Stimulated activated naive CD8-positive, alpha-beta T cell treated with anti-CD3 and anti-CD28 coated beads, Interleukin-15, Interleukin-2, amounts not matched to agents 100 ng/mL and 50 ng/mL, for 24 hours (primary cell): ENCODE results near the gene COL8A2.

Experiments
- H3K27ac Mint-ChIP-seq: one replicate; pipeline ENCODE4 v1.8.0; 2021; ENCODE audit warnings: mild to moderate bottlenecking, mixed read lengths
- H3K27me3 Mint-ChIP-seq: one replicate; pipeline ENCODE4 v1.8.0; 2021; ENCODE audit warnings: mixed read lengths
- H3K36me3 Mint-ChIP-seq: one replicate; pipeline ENCODE4 v1.8.0; 2021; ENCODE audit warnings: low read depth, mixed read lengths
- H3K4me1 Mint-ChIP-seq: one replicate; pipeline ENCODE4 v1.8.0; 2021; ENCODE audit warnings: low read depth, mixed read lengths
- H3K4me3 Mint-ChIP-seq: one replicate; pipeline ENCODE4 v1.8.0; 2021; ENCODE audit warnings: mild to moderate bottlenecking, mixed read lengths
- H3K9me3 Mint-ChIP-seq: one replicate; pipeline ENCODE4 v1.8.0; 2021; ENCODE audit warnings: mixed read lengths

Gene COL8A2

DNA sequence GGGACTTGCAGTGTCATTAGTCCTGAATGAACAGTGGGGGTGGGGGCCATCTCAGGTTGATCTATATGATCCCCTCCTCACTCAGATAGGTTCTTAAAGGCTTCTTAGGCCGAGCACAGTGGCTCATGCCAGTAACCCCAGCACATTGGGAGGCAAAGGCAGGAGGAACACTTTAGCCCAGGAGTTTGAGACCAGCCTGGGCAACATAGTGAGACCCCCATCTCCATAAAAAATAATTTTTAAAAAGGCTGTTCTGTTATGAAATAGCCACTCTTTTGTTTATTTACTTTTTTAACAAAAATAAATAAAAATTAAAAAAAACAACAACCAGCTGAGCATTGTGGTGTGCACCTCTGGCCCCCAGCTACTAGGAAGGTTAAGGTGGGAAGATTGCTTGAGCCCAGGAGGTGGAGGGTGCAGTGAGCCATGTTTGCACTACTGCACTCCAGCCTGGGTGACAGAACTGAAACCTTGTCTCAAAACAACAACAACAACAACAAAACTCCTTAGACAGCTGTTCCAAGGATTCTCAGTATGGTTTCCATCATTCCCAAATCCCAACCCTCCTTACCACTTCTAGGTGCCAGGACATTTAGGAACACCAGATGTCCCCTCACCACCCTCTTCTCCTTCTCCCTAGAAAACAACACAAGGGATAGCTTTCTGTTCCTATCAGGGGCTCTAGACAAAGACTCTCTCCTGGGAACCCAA lies 26.3 kb upstream of the COL8A2 start:
- Mint-ChIP-seq H3K9me3 (no peaks in the 10 kb centered on the region), H3K36me3 (peaks cover 11% of the 10 kb centered on the region), H3K27ac (peak overlapping the region; percentile 97), H3K4me1 (peaks cover 74% of the 10 kb centered on the region), H3K27me3 (no peaks in the 10 kb centered on the region), H3K4me3 (peak overlapping the region; percentile 97)

DNA sequence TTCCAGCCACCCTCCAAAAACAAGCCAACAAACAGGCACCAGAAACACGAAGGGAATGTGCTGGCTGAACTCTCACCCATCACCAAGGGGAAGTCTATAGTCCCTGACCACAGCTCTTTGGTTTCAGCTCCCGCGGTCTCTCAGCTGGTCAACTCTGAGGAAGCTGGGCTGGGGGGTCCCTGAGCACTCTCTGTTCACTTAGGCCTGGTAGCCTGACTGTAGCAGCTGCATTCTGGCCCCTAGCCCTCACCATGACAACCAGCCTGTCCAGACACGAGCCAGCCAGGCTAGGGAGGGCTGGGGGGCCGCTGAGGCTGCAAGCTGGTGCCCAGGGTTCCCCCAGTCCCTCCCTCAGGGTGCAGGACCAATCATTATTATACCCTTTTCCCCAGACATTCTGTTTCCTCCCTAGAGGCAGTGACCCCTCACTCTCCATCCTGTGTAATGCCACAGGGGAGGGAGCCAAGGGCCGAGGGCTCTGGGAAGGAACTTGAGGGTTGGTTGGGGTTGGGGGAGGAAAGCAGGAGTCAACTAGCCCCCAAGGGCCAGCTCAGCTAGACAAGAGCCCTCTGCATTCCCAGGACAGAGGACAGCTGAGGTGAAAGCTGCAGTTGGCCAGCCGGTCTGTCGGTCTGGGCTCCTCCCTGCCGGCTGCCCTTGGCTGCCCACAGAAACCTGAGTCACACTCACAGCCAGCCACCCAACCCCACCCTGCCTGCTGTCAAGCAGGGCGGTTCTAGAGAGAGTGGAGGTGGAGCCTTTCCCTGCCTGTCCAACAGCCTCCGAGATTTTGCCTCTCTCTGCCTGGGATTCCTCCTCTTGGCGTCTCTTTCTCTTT lies 25.5 kb upstream of the COL8A2 start:
- peaks cover 11% of the 10 kb centered on the region for H3K36me3 Mint-ChIP-seq
- H3K4me1 Mint-ChIP-seq = peaks cover 74% of the 10 kb centered on the region
- H3K27ac Mint-ChIP-seq = peak overlapping the region; percentile 97
- H3K4me3 Mint-ChIP-seq = peak overlapping the region; percentile 97
- H3K27me3 Mint-ChIP-seq = no peaks in the 10 kb centered on the region
- no peaks in the 10 kb centered on the region for H3K9me3 Mint-ChIP-seq

DNA sequence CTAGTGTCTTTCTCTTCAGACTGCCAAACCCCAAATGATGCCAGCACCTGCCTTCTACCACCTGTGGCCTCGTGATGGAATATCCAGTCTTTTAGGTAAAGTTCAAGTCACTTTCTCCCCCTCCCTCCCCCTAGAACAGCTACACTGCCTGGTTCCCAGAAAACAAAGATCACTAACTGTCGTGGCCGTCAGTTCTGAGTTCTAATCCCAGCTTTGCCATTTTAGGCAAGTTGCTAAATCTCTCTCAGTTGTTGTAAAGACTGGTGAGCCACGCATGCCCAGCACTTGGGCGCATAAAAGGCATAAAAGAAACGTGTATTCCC lies 24.9 kb upstream of the COL8A2 start:
- peak overlapping the region; percentile 97 for H3K27ac Mint-ChIP-seq
- H3K4me1 Mint-ChIP-seq = peaks cover 74% of the 10 kb centered on the region
- H3K9me3 Mint-ChIP-seq = no peaks in the 10 kb centered on the region
- H3K4me3 Mint-ChIP-seq = peak overlapping the region; percentile 97
- H3K27me3 Mint-ChIP-seq = no peaks in the 10 kb centered on the region
- H3K36me3 Mint-ChIP-seq = peaks cover 11% of the 10 kb centered on the region

DNA sequence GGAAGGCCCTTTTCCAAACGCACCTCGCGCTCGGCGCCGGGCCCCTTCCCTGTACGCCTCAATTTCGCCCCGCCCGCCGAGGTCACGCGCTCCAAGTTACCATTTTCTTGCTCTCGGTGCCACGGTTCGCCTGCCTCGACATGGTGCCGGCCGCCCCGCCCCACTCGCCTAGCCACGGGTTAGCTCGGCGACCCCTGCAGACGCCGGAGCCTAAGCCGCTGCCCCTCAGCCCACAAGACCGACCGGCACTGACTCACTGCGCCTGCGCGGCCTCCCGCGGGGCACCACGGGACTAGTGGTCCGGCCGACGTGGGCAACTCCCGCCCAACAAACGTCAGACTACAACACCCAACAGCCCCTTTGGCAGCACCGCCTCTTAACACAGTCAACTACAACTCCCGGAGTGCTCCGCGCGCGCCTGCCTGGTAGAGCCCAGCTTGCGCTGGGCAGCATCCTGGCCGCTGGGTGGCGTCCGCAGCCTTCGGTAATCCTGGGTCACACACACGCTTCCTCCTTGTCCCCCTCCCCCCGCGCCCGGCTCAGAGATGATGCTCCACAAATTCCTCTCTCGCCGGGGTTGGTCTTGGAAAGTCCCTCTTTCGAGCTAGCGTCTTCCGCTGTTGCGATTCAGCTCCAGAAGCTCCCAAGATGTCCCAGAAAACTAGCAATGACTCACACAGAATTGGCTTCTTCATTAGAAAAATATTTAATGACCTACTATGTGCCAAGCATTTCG lies 24.4 kb upstream of the COL8A2 start, which contains the start of gene TRAPPC3:
Gene TRAPPC3 (minus strand): TSS at position 250 of the 736 bp plus-strand sequence. CDS start 108 bp downstream, at position 142.
- no peaks in the 10 kb centered on the region for H3K9me3 Mint-ChIP-seq
- H3K27ac Mint-ChIP-seq = peak within 1 kb of the TSS; percentile 97
- peaks cover 11% of the 10 kb centered on the region for H3K36me3 Mint-ChIP-seq
- H3K4me1 Mint-ChIP-seq = peaks cover 72% of the 10 kb centered on the region
- H3K4me3 Mint-ChIP-seq = peak within 1 kb of the TSS; percentile 97
- no peaks in the 10 kb centered on the region for H3K27me3 Mint-ChIP-seq

- no peaks in the 10 kb centered on the region for H3K27me3 Mint-ChIP-seq
- no peaks in the 10 kb centered on the region for H3K9me3 Mint-ChIP-seq
- peaks cover 69% of the 10 kb centered on the region for H3K4me1 Mint-ChIP-seq
- peak overlapping the region; percentile 97 for H3K4me3 Mint-ChIP-seq
- peak overlapping the region; percentile 97 for H3K27ac Mint-ChIP-seq
- H3K36me3 Mint-ChIP-seq = peaks cover 11% of the 10 kb centered on the region
Measured at GRCh38 chr1:36148821-36149236, 23.8 kb upstream of the COL8A2 start.

DNA sequence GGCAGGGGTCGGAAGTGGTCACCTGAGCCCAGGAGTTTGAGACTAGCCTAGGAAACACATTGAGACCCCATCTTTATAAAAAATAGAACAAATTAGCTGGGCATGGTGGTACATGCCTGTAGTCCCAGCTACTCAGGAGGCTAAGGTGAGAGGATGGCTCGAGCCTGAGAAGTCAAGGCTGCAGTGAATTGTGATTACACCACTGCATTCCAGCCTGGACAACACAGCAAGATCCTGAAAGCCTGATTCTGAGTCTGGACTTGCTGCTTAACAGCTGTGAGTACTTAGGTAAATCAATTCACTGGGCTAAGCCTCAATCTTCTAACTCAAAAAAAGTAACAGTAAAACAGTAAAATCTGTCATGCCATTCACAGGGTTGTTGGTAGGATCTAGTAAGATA lies 19.4 kb upstream of the COL8A2 start:
- H3K4me1 Mint-ChIP-seq = peaks cover 59% of the 10 kb centered on the region

GRCh38 chr1:36143424-36143823 lies 18.4 kb upstream of the COL8A2 start:
- H3K4me1 Mint-ChIP-seq = peaks cover 50% of the 10 kb centered on the region
- H3K4me3 Mint-ChIP-seq = no peak overlapping the region
- no peak overlapping the region for H3K27ac Mint-ChIP-seq
- peaks cover 35% of the 10 kb centered on the region for H3K36me3 Mint-ChIP-seq
- H3K27me3 Mint-ChIP-seq = no peaks in the 10 kb centered on the region
- H3K9me3 Mint-ChIP-seq = no peaks in the 10 kb centered on the region

More for the DNA sequence above, 19.4 kb upstream of the COL8A2 start:
- Mint-ChIP-seq H3K9me3 (no peaks in the 10 kb centered on the region), H3K27ac (no peak overlapping the region), H3K4me3 (no peak overlapping the region), H3K36me3 (peaks cover 29% of the 10 kb centered on the region), H3K27me3 (no peaks in the 10 kb centered on the region)

GRCh38 chr1:36142121-36142520 lies 17.1 kb upstream of the COL8A2 start:
- no peak overlapping the region for H3K27ac Mint-ChIP-seq
- H3K27me3 Mint-ChIP-seq = no peaks in the 10 kb centered on the region
- no peak overlapping the region for H3K4me3 Mint-ChIP-seq
- H3K36me3 Mint-ChIP-seq = peaks cover 35% of the 10 kb centered on the region
- H3K4me1 Mint-ChIP-seq = peaks cover 41% of the 10 kb centered on the region
- no peaks in the 10 kb centered on the region for H3K9me3 Mint-ChIP-seq

GRCh38 chr1:36139521-36139920 lies 14.5 kb upstream of the COL8A2 start:
- no peaks in the 10 kb centered on the region for H3K9me3 Mint-ChIP-seq
- H3K4me3 Mint-ChIP-seq = no peak overlapping the region
- no peak overlapping the region for H3K27ac Mint-ChIP-seq
- H3K27me3 Mint-ChIP-seq = no peaks in the 10 kb centered on the region
- H3K4me1 Mint-ChIP-seq = peaks cover 37% of the 10 kb centered on the region
- peaks cover 30% of the 10 kb centered on the region for H3K36me3 Mint-ChIP-seq

GRCh38 chr1:36137776-36138175 lies 12.8 kb upstream of the COL8A2 start:
- Mint-ChIP-seq H3K4me1 (peaks cover 27% of the 10 kb centered on the region), H3K9me3 (no peaks in the 10 kb centered on the region), H3K36me3 (peaks cover 30% of the 10 kb centered on the region)

DNA sequence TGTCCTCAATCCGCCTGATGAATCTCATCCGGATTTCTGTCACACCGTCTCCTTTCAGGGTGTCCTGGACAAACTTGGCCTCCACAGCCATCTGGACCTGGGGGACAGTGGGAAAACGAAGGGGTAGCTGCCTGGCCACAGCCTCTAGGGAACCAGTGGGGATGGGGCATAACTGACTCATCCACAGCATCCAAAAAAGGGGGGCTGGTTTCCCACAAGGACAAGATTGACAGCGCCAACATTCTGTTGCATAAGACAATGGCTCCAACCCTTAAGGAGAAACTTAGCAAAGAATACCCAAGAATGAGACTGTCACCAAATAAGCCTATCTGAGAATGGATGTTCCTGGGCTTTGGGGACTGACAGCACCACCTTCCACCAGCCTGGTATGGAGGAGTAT lies 12.2 kb upstream of the COL8A2 start:
- Mint-ChIP-seq H3K4me1 (peaks cover 23% of the 10 kb centered on the region), H3K4me3 (no peak overlapping the region), H3K36me3 (peaks cover 28% of the 10 kb centered on the region), H3K27ac (no peak overlapping the region), H3K27me3 (no peaks in the 10 kb centered on the region), H3K9me3 (no peaks in the 10 kb centered on the region)

More at GRCh38 chr1:36137776-36138175, 12.8 kb upstream of the COL8A2 start:
- no peak overlapping the region for H3K4me3 Mint-ChIP-seq
- no peak overlapping the region for H3K27ac Mint-ChIP-seq
- no peaks in the 10 kb centered on the region for H3K27me3 Mint-ChIP-seq

- Mint-ChIP-seq H3K36me3 (peaks cover 23% of the 10 kb centered on the region), H3K4me3 (no peak overlapping the region), H3K27me3 (no peaks in the 10 kb centered on the region), H3K9me3 (no peaks in the 10 kb centered on the region), H3K27ac (no peak overlapping the region), H3K4me1 (peaks cover 18% of the 10 kb centered on the region)
Measured at GRCh38 chr1:36136535-36136934, 11.5 kb upstream of the COL8A2 start.

DNA sequence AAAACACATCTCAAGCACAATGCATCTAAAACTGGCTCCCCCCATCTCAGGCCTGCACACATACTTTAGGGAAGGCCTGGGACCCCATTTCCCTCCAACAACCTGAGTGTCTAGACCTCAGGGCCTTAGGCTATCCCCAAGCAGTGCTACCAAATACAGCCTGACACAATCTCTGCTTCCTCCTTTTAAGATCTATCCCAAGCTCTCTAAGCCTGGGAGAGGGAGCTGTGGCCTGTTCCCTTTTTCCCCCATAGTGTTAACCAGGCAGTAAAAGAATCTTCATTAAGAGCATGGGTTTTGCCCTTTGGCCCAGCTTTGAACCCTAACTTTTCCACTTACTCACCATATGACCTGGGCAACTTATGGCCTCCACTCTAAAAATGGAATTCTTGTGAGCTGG lies 10.8 kb upstream of the COL8A2 start:
- peaks cover 10% of the 10 kb centered on the region for H3K4me1 Mint-ChIP-seq
- no peaks in the 10 kb centered on the region for H3K27me3 Mint-ChIP-seq
- H3K36me3 Mint-ChIP-seq = peaks cover 23% of the 10 kb centered on the region
- no peaks in the 10 kb centered on the region for H3K9me3 Mint-ChIP-seq
- no peak overlapping the region for H3K4me3 Mint-ChIP-seq
- no peak overlapping the region for H3K27ac Mint-ChIP-seq

- peaks cover 5% of the 10 kb centered on the region for H3K4me1 Mint-ChIP-seq
- no peak overlapping the region for H3K27ac Mint-ChIP-seq
- H3K4me3 Mint-ChIP-seq = no peak overlapping the region
- H3K36me3 Mint-ChIP-seq = peaks cover 20% of the 10 kb centered on the region
- H3K27me3 Mint-ChIP-seq = no peaks in the 10 kb centered on the region
- H3K9me3 Mint-ChIP-seq = no peaks in the 10 kb centered on the region
Measured at GRCh38 chr1:36135330-36135667, 10.3 kb upstream of the COL8A2 start.
